KBM-7 (cell line): Measurements from ENCODE around the gene CHMP3.
A peak's percentile ranks its signal among the peaks of the same experiment; 100 is the strongest.
"Not testable (repeated sequence)": the region's sequence is repeated elsewhere in the genome, so short reads cannot be mapped to it uniquely, and the experiment has no call there.

Experiments
- DNase-seq: peaks from one replicate; pipeline ENCODE4 v3.0.0-alpha.2; 2015
- in situ Hi-C: fragments of 300-500 bp; cut with MboI; formaldehyde crosslinking; loops from 2 replicates; pipeline ENCODE4 v1.14.3; 2020; ENCODE audit warnings: low sequenced_read_pairs, low pct_unique_long_range_greater_than_20kb, mixed read lengths

The CHMP3 gene

DNA sequence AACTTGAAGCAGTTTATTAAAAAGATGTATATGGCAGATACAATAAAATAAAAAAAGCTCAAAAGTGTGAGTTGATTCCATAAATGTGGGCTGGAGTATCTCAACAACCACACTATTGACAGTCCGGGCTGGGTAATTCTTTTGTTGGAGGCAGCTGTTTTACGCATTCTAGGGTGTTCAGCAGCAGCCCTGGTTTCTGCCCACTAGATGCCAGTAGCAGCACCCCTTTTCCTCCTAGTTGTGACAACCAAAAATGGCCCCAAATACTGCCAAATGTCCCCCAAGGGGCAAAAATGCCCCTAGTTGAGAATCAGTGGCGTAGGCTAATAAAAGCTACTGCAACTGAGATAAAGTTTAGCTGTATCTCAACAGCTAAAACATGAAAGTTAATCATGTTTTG, 44.8 kb downstream of the CHMP3 start:
- in situ Hi-C loops: no loop called here

DNA sequence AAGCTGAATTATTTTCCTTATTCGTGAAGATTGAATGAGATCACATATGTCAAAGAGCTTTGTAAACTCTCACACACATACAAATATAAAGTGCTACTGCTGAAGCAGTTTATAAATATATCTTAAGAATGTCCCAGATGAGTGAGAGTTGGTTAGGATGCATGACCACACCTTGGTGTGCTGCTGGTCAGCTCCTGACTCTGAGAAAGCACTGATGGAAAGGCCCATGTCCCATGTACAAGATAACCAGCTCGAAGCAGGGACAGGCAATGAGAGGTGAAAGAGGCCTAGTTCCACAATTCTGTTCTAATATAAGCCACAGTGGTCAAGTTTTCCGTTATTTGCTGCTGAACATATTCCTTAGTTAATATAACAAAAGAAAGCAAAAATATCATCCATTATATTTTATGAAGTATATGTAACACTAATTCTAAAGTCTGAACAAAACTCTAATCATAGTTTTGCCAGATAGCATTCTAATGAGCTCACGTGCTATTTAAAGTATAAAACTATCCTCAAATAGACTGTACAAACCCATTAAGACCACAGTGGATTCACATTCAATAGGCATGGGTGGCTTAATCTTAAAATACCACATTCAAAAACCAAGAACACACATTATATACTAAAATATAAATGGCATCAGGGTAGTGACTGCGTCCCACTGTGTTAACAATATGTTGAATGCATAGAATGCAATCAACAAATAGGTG, 49.1 kb downstream of the CHMP3 start:
- in situ Hi-C loops: no loop called here
- no peak for DNase-seq

More for the DNA sequence above, 44.8 kb downstream of the CHMP3 start:
- DNase-seq: peak; percentile 33

DNA sequence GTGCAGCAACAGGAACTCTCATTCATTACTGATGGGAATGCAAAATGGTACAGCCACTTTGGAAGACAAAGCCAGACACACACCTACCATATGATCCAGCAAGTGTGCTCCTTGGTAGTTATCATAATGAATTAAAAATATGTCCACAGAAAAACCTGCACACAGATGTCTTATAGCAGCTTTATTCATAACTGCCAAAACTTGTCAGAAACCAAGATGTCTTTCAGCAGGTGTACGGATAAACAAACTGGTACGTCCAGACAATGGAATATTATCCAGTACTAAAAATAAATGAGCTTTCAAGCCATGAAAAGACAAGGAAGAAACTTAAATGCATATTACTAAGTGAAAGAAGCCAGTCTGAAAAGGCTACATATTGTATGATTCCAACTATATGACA, 50.4 kb downstream of the CHMP3 start:
- in situ Hi-C loops: no loop called here
- no peak for DNase-seq

DNA sequence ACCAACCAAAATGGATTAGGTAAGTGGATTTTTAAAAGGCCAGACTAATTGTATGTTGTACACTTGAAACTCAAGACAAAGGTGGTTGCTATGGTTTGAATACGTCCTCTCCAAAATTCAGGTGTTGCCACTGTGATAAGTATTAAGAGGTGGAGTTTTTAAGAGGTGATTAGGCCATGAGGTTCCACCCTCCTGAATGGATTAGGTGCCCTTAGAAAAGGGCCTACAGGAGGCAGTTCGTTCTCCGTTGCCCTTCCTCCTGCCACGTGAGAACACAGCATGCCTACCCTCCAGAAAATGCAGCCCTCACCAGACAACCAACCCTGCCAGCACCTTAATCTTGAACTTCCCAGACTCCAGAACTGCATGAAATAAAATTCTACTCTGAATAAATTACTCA, 51.2 kb downstream of the CHMP3 start:
- in situ Hi-C loops: no loop called here
- no peak for DNase-seq

DNA sequence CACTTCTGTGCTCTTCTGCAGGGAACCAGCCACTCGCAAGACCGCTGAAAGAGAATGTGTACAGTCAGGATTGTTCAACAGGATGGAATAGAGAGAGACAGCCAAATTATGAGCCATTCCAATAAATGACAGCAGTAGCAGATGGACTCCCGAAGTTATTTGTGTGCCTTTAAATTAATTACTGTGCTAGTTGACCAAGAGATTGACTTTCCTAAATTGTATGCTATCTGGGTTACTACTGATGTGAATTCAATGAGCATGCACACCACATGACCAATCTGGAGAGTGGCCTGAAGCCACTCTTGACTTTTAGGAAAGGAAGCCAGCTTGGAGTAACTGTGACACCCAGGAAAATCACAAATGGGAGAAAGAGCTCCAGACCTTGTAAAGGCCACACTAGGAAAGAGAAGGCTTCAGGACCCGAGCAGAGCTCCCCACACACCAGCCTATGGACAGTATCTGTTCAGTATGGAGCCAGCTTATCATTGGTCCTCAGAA, 52.8 kb downstream of the CHMP3 start:
- in situ Hi-C loops: no loop called here
- DNase-seq: no peak

DNA sequence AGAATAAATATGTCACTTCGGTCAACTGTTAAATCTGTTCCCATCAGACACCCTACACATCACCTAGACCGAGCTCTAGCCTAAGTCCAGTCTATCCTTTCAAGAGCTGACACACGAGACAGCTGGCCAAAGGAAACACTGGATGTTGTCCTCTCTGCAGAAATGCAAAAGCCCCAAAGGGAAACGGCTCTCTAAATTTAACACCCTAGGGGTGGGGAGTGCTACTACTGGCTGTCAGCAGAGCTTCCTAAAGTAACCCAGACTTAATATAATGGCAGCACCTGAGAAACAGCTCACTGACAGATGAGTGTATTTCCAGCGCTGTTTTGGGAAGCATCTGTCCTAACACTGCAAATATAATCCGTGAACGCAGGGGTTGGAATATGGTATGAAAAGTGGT, 55.6 kb downstream of the CHMP3 start:
- in situ Hi-C loops: no loop called here
- DNase-seq: no peak

DNA sequence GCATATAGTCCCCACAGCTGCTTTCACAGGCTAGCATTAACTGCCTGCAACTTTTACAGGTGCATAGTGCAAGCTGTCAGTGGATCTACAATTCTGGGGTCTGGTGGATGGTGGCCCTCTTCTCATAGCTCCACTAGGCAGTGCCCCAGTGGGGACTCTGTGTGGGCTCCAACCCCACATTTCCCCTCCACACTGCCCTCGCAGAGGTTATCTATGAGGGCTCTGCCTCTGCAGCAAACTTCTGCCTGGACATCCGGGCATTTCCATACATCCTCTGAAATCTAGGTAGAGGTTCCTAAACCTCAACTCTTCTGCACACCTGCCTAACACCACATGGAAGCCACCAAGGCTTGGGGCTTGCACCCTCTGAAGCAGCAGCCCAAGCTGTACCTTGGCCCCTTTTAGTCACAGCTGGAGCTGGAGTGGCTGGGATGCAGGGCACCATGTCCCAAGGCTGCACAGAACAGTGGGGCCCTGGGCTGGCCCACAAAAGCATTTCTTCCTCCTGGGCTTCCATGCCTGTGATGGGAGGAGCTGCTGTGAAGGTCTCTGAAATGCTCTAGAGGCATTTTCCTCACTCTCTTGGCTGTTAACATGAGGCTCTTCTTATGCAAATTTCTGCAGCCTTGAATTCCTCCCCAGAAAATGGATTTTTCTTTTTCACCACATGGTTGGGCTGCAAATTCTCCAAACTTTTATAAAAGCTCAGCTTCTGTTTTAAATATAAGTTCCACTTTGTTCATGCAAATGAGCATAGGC, 62.7 kb downstream of the CHMP3 start:
- in situ Hi-C loops: no loop called here
- DNase-seq: no peak

DNA sequence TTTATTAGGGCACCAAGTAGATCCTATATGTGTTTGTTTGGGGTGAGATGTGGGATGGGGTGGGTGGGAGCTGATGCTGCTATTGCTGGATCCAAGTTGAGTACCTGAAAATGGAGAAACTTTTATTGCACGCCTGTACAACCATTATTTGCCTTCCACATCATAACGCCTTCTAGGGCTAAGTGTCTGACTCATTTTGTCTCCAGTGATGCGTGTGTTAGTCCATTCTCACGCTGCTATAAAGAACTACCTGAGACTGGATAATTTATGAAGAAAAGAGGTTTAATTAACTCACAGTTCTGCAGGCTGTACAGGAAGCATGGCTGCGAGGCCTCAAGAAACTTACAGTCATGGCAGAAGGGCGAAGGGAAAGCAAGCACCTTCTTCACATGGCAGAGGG, 63.9 kb downstream of the CHMP3 start:
- no peak for DNase-seq
- in situ Hi-C loops: no loop called here

DNA sequence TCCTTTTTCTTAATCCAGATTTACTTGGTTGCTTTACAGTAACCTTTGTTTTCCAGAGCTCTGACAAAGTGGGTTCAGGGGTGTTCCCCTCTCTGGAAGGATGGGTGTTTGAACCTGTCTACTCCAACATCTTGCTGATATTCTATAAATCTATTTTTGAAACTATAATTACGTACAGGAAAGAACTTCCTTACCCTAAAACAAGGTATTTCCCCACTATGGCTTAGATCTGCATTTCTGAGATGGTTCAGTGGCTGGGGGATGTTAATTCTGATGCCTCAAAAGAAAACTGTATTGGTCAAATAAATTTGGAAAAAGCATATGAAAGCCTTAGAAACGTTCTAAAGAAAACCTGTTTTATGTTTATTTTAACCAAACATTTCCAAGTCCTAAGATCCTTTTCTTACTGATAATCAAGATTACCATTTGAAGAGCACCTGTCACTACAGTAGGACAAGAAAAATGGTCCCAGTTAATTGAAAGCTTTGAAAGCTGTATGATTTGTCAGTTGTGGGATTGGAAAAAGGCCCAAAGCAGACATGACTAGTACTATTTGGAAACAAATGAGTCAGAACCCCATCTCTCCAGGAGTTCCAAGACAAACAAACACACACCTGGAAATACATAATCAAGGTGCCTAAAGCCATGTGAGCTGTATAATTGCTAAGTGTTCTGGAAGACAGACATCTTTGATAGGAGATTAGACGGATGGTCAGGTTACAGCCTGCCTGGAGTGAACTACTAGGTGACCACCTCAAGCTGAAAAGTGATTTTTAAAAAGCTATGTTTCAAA, 64.6 kb downstream of the CHMP3 start:
- in situ Hi-C loops: no loop called here
- no peak for DNase-seq

DNA sequence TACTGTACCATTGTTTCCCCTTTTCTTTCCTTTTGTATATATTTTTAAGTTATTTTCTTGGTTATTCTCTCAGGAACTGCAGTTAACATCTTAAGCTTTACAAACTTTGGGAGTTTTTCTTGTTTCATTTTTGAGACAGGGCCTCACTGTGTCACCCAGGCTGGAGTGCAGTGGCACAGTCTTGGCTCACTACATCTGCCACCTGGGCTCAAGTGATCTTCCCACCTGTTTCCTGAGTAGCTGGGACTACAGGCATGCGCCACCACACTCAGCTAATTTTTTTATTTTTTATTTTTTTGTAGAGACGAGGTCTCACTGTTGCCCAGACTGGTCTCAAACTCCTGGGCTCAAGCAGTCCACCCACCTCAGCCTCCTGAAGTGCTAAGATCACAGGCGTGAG, 66.9 kb downstream of the CHMP3 start:
- in situ Hi-C loops, DNase-seq: not testable (repeated sequence)

DNA sequence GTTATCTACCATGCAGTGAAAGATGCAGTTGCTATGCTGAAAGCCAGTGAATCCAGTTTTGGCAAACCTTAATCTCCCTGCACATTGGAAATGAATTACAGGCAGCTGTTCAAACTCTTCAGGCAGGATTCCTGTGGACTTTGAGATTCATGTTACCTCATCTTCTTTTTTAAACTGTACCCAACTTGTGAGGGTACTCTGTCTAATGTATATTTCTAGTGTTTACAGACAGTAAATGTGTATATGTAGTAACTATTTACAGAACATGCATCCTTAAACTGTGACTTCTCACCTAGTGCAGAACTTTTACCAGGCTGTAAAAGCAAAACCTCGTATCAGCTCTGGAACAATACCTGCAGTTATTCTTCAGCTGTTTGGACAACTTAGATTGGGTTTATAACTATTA, 71.2 kb downstream of the CHMP3 start:
- no peak for DNase-seq
- in situ Hi-C loops: no loop called here

DNA sequence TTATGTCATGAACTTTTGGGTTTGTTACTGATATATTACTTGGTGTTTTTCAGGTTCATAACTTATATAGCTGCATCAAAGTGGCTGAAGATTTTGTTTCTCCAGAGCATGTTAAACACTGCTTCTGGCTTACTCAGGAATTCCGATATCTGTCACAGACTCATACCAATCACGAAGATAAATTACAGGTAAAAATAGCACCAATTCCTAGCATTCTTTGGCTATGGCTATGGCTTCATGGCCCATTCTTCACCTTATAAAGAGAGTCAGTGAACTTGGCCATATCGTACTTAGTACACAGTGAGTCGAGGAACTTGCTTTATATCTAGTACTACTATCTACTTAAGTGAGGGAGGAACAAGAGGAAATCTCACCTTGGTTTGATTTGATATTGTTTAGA, 72.2 kb downstream of the CHMP3 start:
- no peak for DNase-seq
- in situ Hi-C loops: no loop called here

DNA sequence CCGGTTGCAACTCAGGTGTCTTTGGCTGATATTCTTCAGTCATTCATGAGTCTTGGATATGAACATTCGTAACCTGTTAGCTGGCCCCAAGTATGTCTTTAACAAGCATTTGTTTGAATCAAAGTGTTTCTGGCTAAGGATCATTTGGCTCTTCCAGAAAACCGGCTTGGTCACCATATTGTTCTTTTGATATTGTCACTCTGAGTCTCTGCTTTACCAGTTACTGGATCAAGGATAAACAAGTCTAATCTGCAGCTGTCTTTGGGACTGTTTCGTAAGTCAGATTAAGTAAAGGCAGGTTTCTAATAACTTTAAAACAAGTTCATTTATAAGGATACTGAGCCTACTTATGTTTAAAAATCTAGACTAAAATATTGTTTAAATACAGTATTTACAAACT, 73.0 kb downstream of the CHMP3 start:
- in situ Hi-C loops: no loop called here
- DNase-seq: no peak

DNA sequence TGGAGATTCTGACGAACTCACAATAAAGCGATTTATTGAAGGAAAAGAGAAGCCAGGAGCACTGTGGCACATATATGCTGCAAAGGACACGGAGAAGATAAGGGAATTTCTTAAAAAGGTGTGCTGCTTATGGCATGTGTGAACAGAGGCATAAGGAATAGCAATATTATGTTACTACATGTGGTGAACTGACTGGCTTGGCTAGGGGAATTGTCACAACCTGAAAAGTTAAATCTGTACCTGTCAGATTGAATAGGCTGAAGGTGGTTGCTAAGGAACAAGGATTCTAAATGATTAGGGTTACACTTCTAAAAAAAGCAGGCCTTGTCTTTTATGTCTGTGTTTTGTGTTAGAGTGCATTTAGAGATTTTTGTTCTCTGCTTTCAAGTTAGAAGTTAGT, 73.7 kb downstream of the CHMP3 start:
- DNase-seq: no peak
- in situ Hi-C loops: no loop called here

DNA sequence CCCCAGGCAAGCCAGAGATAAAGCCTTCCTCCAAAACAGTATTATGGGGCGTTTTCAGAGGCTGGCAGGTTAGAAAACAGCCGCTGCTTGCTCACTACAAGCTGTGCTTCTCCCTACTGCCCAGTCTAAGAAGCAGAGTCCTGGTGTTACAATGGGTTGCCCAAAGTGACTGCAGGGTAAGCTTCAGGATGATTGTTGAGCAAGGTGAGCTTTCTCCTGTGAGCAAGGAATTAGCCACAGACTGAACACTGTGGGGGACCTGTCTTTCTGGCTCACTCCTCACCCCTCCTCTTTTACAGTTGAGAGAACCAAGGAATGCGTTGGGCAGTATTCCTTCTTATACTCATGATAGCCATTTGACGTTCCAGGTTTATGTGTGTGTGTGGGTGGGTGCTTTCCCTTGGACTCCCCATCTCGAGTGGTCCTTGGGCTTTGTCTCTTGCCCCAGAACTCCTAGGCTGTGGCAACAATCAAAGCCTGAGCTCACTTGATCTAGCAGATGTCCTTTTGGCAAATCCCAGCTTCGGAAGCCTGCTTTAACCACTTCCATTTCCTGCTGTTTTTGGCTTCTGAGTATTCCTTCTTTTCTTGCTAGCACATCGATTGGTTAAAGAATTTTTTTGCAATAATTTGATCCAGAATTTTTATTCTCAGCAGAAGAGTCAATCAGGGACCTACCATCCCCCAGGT, 74.5 kb downstream of the CHMP3 start:
- DNase-seq: no peak
- in situ Hi-C loops: no loop called here

DNA sequence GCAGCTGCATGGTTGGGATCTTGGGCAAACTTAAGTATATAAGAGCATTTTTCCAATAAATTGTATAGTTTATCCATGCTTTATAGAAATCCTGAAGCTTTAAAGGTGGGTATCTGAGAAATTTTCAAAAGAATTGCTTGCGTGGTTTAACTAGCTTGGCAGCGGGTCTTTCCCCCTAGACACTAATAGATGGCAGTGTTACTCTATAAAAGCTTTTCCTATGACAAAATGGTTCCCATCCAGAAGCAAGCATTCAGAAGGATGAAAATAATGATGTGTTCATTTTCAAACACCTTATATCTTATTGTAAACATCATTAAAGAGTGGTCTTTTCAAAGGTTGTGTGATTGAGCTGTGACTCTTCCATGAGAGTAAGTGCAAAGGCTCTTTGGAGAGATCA, 76.2 kb downstream of the CHMP3 start:
- in situ Hi-C loops: no loop called here
- DNase-seq: no peak

DNA sequence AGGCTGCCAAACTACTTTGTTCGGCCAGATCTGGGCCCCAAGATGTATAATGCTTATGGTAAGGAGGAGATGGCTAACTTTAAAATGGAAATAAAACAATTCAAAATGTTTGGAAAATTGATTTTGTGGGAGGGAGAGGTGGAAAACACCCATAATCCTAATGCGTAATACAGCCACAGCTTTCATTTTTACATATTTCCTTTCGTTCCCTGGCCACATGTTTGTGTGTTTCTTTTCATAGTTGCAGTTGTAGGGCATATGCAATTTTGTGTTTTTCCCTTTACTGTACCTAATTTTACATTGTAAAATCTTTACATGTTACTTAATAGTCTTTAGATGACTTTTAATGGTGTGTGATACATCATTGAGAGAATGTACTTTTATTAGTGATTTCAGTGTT, 77.4 kb downstream of the CHMP3 start:
- in situ Hi-C loops: no loop called here
- no peak for DNase-seq

DNA sequence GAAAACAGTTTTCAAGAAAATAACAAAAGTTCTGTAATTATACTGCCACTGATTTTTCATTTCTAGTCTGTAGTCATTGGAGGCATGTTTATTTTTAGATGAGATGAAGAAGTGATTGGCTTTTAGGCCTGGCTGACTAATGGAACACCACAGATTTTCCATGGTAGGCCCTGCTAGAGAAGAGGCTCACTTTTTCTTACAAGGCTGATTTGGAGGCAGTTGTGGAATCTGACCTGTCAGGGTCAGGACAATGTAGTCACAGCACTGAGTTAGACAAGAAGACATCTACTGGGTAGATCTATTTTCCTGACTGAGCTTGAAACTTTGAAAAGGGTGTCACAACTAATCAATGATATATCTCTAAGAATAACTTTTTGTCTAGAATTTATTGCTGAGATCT, 78.1 kb downstream of the CHMP3 start:
- in situ Hi-C loops: no loop called here
- no peak for DNase-seq

DNA sequence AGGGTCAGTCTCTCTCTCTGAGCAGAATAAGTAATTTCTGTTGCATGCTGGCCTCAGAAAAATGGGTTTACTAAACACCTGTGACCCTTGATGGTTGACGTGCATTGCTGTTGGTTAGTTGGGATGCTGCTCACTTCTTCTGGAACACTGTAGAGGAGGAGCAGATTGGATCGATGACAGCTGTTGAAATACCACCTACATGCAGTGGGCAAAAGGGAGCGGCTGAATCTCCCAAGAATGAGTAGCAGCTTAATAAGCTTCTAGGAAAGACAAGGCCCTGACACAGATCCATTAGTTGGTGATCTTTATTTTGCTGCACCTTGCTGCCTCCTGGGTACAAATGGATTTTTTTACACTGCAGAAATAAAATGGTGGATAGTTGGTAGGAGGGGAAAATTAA, 78.9 kb downstream of the CHMP3 start:
- in situ Hi-C loops: no loop called here
- DNase-seq: no peak
